Measurements from ENCODE around the gene AP2A2. TPM values are rescaled to one million over a fixed set of nuclear protein-coding genes. Genes with fewer than 3 reads are reported as not detected.

AP2A2 gene
- total and polyA plus RNA-seq, 5 donors: 22.4 to 55.0 (median 48.9) TPM

GRCh38 chr11:1039481-1040427 is 114.1 kb downstream of the AP2A2 start:
- no peak for ATAC-seq
- Histone ChIP-seq H3K27ac (ENCODE audit: low read length) (no peak overlapping the region), H3K4me1 (ENCODE audit: control insufficient read depth, insufficient read depth, low read length) (no peaks in the 10 kb centered on the region), H3K9me3 (ENCODE audit: control insufficient read depth, low read length) (no peaks in the 10 kb centered on the region), H3K27me3 (ENCODE audit: control insufficient read depth, insufficient read depth) (no peaks in the 10 kb centered on the region), H3K4me3 (ENCODE audit: low read length) (no peak overlapping the region)
- DNase-seq: peak; percentile 5 to 60 (median 41)
- intact Hi-C loops (cut with DNase I): loop anchor here in 1 of 4 donors (10.0 kb wide), 1 partner anchor 115 kb away; the partner anchor contains the start of gene AP2A2
- WGBS: 72% methylated on average over 32 of the region's 32 CpGs

DNA sequence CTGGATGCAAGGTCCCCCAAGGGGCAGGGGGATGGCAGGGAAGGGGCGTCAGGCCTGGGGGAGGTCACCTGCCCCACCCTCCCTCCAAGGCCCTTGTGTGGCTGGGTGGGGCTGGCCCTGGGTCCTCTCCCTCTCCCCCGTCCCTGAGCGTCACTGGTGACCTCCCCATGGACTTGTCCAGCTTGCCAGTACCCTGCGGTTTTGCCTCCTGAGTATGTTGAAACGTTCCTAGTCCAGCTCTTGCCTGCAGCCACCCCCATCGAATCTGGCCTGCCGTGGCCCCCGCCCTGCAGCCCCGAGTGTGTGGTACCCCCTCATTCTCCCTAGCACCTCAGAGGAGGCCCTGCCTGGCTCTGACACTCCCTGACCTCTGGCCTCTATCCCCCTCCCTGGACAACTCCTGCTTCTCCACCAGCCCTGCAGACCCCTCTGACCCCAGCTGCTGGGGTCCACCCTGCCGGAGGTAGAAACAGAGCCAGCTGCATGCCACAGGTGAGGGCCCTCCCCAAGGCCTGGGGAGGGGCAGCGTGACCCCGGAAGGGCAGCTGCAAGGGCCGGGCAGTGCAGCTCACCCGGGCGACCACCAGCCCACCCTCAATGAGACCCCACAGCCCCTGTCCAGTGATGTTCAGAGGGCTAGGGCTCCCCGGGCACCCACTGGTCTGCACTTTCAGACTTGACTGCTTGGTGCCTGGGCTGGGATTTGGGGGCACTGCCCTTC is 114.9 kb downstream of the AP2A2 start:
- Histone ChIP-seq H3K9me3 (ENCODE audit: control insufficient read depth, low read length) (no peaks in the 10 kb centered on the region), H3K27ac (ENCODE audit: low read length) (no peak overlapping the region), H3K4me1 (ENCODE audit: control insufficient read depth, insufficient read depth, low read length) (no peaks in the 10 kb centered on the region), H3K27me3 (ENCODE audit: control insufficient read depth, insufficient read depth) (no peaks in the 10 kb centered on the region), H3K4me3 (ENCODE audit: low read length) (no peak overlapping the region)
- intact Hi-C loops (cut with DNase I): loop anchor here in 1 of 4 donors (10.0 kb wide), 1 partner anchor 116 kb away; the partner anchor contains the start of gene AP2A2
- ATAC-seq (no peak), DNase-seq (peak; percentile 11 to 39 (median 24))
- WGBS: 79% methylated on average over 16 of the region's 16 CpGs

- WGBS: 85% methylated on average over 8 of the region's 8 CpGs
- Histone ChIP-seq H3K4me1 (ENCODE audit: control insufficient read depth, insufficient read depth, low read length) (no peaks in the 10 kb centered on the region), H3K4me3 (ENCODE audit: low read length) (no peak overlapping the region), H3K27me3 (ENCODE audit: control insufficient read depth, insufficient read depth) (no peaks in the 10 kb centered on the region), H3K27ac (ENCODE audit: low read length) (no peak overlapping the region), H3K9me3 (ENCODE audit: control insufficient read depth, low read length) (no peaks in the 10 kb centered on the region)
- DNase-seq (peak in 2 of 3 donors; percentile 34 to 53), ATAC-seq (peak in 1 of 2 donors; percentile 3)
- intact Hi-C loops (cut with DNase I): loop anchor here in 1 of 4 donors (10.0 kb wide), 1 partner anchor 116 kb away; the partner anchor contains the start of gene AP2A2
Observed at GRCh38 chr11:1041149-1041467, 115.4 kb downstream of the AP2A2 start.

- H3K4me3 ChIP-seq (ENCODE audit: low read length): no peak overlapping the region
- ATAC-seq (peak; percentile 4 to 6), DNase-seq (peak in 2 of 3 donors; percentile 13 to 57)
- no peaks in the 10 kb centered on the region for H3K9me3 ChIP-seq (ENCODE audit: control insufficient read depth, low read length)
- no peak overlapping the region for H3K27ac ChIP-seq (ENCODE audit: low read length)
- WGBS: 72% methylated on average over 9 of the region's 9 CpGs
- H3K27me3 ChIP-seq (ENCODE audit: control insufficient read depth, insufficient read depth): no peaks in the 10 kb centered on the region
- intact Hi-C loops (cut with DNase I): loop anchor here in 1 of 4 donors (10.0 kb wide), 1 partner anchor 117 kb away; the partner anchor contains the start of gene AP2A2
- no peaks in the 10 kb centered on the region for H3K4me1 ChIP-seq (ENCODE audit: control insufficient read depth, insufficient read depth, low read length)
Observed at GRCh38 chr11:1041471-1041870, 115.8 kb downstream of the AP2A2 start.

- peak; percentile 36 to 64 (median 57) for DNase-seq
- Histone ChIP-seq H3K4me1 (ENCODE audit: control insufficient read depth, insufficient read depth, low read length) (no peaks in the 10 kb centered on the region), H3K4me3 (ENCODE audit: low read length) (no peak overlapping the region), H3K27me3 (ENCODE audit: control insufficient read depth, insufficient read depth) (no peaks in the 10 kb centered on the region), H3K27ac (ENCODE audit: low read length) (no peak overlapping the region), H3K9me3 (ENCODE audit: control insufficient read depth, low read length) (no peaks in the 10 kb centered on the region)
- intact Hi-C loops (cut with DNase I): loop anchor here in 1 of 4 donors (10.0 kb wide), 1 partner anchor 117 kb away; the partner anchor contains the start of gene AP2A2
- peak; percentile 23 to 49 for ATAC-seq
- 25% methylated on average over 18 of the region's 18 CpGs for WGBS
Observed at GRCh38 chr11:1041936-1042608, 116.4 kb downstream of the AP2A2 start.

DNA sequence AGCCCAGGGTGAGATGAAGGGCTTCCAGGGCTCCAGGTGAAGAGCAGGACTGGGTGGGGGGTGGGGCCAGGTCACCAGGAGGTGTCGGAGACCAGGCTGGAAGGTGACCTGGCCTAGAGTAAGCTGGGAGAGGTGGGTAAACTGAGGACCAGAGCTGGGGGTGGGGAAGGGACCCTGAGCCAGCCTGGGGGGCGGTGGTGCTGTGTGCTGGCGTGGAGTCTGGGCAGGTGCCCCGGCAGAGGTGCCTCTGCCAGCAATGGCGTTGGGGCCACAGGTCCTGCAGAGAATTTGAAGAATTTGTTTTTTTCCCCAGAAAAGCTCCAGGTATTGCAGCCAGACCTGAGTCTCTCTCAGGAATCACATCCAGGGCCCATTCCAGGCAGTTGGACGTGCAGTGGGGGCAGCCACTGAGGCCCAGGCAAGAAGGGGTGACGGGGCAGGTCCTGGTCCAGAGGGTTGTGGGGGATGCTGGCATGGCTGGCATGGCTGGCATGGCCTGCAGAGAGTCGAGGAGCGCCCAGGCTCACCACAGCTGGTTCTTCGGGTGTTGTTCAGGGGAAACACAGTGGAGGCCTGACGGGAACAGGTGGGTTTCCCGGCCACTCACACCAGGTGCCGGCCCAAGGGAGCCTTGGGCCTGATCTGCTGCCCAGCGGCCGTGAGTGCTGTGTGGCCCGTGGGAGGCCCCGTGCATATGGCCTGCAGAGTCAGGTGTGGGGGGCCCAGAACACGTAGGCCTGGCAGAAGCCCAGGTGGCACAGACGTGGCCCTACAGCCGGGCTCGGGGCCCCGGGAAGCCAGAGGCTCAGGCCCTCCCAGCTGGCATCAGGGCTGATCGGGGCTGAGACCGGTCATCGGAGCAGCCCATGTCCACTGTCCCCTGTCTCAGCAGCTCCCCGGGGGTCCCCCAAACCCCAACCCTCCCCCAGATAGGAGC is 117.2 kb downstream of the AP2A2 start:
- no peaks in the 10 kb centered on the region for H3K4me1 ChIP-seq (ENCODE audit: control insufficient read depth, insufficient read depth, low read length)
- H3K4me3 ChIP-seq (ENCODE audit: low read length): no peak overlapping the region
- 90% methylated on average over 26 of the region's 26 CpGs for WGBS
- no peak overlapping the region for H3K27ac ChIP-seq (ENCODE audit: low read length)
- ATAC-seq (peak in 1 of 2 donors; percentile 10), DNase-seq (peak; percentile 4 to 41 (median 38))
- intact Hi-C loops (cut with DNase I): loop anchor here in 1 of 4 donors (10.0 kb wide), 1 partner anchor 118 kb away; the partner anchor contains the start of gene AP2A2
- no peaks in the 10 kb centered on the region for H3K27me3 ChIP-seq (ENCODE audit: control insufficient read depth, insufficient read depth)
- no peaks in the 10 kb centered on the region for H3K9me3 ChIP-seq (ENCODE audit: control insufficient read depth, low read length)

DNA sequence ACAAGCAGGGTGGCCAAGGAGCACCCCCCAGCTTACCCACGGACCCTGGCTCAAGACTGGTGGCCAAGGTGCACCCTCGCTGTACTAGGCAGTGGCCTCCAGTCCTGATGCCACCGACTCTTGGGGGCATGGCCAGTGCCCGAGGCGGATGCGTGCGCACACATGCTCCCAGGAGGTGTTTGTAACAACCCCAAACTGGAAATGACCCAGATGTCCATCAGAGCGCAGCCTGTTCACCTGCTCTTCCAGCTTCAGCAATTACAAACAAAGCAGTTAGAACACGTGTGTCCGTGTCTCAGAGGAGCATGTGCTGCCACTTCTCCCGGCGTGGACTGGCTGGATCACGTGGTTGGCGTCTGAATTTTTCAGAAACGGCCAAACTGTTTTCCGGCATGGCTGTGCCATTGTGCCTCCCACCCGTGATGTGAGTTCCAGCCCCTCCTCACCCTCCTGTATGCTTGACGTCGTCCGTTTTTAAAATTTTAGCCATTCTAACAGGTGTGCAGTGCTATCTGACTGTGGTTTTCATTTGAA is 118.0 kb downstream of the AP2A2 start:
- intact Hi-C loops (cut with DNase I): loop anchor here in 1 of 4 donors (10.0 kb wide), 1 partner anchor 119 kb away; the partner anchor contains the start of gene AP2A2

DNA sequence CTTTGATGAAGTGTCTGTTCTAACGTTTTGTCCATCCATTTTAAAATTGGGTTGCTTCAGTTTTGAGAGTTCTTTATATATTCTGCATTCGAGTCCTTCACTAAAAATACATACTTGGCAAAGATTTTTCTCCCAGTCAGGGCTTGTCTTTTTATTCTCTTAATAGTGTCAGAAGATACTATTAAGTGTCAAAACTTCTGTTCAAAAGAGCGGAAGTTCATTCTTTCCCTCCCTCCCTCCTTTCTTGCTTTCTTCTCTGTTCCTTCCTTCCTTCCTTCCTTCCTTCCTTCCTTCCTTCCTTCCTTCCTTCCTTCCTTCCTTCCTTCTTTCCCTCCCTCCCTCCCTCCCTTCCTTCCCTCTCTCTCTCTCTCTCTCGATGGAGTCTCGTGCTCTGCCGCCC is 118.5 kb downstream of the AP2A2 start:
- ATAC-seq: no peak
- Histone ChIP-seq H3K9me3 (ENCODE audit: control insufficient read depth, low read length) (no peaks in the 10 kb centered on the region), H3K27ac (ENCODE audit: low read length) (no peak overlapping the region), H3K4me3 (ENCODE audit: low read length) (no peak overlapping the region), H3K4me1 (ENCODE audit: control insufficient read depth, insufficient read depth, low read length) (no peaks in the 10 kb centered on the region), H3K27me3 (ENCODE audit: control insufficient read depth, insufficient read depth) (no peaks in the 10 kb centered on the region)
- 71% methylated on average over 6 of the region's 6 CpGs for WGBS
- intact Hi-C loops (cut with DNase I): loop anchor here in 1 of 4 donors (10.0 kb wide), 1 partner anchor 119 kb away; the partner anchor contains the start of gene AP2A2
- no peak for DNase-seq

More for the DNA sequence above, 118.0 kb downstream of the AP2A2 start:
- WGBS: 91% methylated on average over 20 of the region's 20 CpGs
- Histone ChIP-seq H3K4me3 (ENCODE audit: low read length) (no peak overlapping the region), H3K9me3 (ENCODE audit: control insufficient read depth, low read length) (no peaks in the 10 kb centered on the region), H3K27ac (ENCODE audit: low read length) (no peak overlapping the region), H3K4me1 (ENCODE audit: control insufficient read depth, insufficient read depth, low read length) (no peaks in the 10 kb centered on the region), H3K27me3 (ENCODE audit: control insufficient read depth, insufficient read depth) (no peaks in the 10 kb centered on the region)
- DNase-seq: peak in 2 of 3 donors; percentile 25 to 44
- no peak for ATAC-seq

DNA sequence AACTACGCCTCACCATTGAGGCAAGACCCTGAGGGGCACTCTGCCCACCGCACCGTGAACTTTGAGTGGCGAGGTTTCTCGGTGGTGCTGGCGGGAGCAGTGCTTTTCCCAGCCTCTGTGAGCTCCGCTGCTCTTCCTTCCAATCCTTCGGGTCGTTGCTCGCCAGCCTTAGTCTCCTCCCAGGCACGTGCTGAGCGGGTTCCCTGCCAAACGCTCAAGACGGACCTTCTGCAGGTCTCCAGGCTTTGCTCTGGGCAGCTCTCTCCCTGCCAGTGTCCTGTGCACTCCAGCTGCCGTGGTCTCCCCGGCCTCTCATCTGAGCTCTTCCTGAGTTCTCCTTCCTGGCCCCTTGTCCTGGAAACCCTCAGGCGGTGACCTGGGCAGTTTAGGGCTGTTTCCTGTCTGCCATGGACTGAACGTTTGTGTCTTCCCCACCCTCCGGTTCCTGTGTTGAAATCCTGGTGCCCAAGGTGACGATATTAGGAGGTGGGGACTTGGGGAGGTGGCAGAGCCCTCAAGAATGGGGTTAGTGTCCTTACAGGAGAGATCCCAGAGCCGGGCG is 122.0 kb downstream of the AP2A2 start:
- no peak for ATAC-seq
- Histone ChIP-seq H3K9me3 (ENCODE audit: control insufficient read depth, low read length) (no peaks in the 10 kb centered on the region), H3K27ac (ENCODE audit: low read length) (no peak overlapping the region), H3K4me3 (ENCODE audit: low read length) (no peak overlapping the region), H3K27me3 (ENCODE audit: control insufficient read depth, insufficient read depth) (no peaks in the 10 kb centered on the region), H3K4me1 (ENCODE audit: control insufficient read depth, insufficient read depth, low read length) (no peaks in the 10 kb centered on the region)
- intact Hi-C loops (cut with DNase I): loop anchor here in 1 of 4 donors (10.0 kb wide), 1 partner anchor 123 kb away; the partner anchor contains the start of gene AP2A2
- WGBS: 62% methylated on average over 22 of the region's 22 CpGs
- peak in 2 of 3 donors; percentile 5 to 37 for DNase-seq

All from right cardiac atrium (tissue), 5 donors.